ENCODE data around the gene CPLX1. TPM values are rescaled to one million over a fixed set of nuclear protein-coding genes. Genes with fewer than 3 reads are reported as not detected.

CPLX1 gene
- total RNA-seq, 1 experiment from 2014 or later, result 3.5 TPM

DNA sequence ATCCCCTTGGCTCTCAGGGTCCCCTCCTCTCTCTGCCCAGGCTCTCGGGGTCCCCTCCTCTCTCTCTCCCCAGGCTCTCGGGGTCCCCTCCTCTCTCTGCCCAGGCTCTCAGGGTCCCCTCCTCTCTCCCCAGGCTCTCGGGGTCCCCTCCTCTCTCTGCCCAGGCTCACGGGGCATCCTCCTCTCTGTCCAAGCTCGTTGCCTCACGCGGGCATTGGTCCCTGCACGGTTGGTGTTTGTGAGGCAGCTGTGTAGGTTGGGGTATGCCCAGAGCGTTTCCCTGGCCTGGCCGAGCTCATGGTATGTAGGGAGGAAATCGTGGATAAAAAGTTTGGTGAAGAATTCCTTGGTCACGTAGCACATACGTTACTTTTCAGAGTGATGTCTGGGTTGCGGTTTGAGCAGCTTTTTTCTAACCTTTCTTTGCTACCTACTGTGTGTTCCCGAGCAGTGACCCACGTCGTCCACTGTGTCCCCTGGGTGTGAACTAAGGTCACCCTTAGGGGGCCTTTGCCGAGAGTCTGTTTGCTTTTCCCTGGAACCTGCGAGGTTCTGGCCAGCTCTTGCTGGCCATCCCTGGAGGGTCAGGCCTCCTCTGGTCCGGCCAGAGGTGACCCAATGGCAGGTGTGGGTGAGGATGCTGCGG, 83.7 kb downstream of the CPLX1 start:
- H3K4me3 Mint-ChIP-seq, result no peak overlapping the region
- no peak overlapping the region for H3K27ac Mint-ChIP-seq
- ATAC-seq, result peak; percentile 25
- POLR2A ChIA-PET, result no interaction called here
- TF ChIP-seq, protein P1, sequence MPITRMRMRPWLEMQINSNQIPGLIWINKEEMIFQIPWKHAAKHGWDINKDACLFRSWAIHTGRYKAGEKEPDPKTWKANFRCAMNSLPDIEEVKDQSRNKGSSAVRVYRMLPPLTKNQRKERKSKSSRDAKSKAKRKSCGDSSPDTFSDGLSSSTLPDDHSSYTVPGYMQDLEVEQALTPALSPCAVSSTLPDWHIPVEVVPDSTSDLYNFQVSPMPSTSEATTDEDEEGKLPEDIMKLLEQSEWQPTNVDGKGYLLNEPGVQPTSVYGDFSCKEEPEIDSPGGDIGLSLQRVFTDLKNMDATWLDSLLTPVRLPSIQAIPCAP (CRISPR knock-in tag; IDR thresholded peaks at IDR 0.05), result peak; percentile 18; the same call in 1 of the 2 replicates
- TF ChIP-seq, protein P2, sequence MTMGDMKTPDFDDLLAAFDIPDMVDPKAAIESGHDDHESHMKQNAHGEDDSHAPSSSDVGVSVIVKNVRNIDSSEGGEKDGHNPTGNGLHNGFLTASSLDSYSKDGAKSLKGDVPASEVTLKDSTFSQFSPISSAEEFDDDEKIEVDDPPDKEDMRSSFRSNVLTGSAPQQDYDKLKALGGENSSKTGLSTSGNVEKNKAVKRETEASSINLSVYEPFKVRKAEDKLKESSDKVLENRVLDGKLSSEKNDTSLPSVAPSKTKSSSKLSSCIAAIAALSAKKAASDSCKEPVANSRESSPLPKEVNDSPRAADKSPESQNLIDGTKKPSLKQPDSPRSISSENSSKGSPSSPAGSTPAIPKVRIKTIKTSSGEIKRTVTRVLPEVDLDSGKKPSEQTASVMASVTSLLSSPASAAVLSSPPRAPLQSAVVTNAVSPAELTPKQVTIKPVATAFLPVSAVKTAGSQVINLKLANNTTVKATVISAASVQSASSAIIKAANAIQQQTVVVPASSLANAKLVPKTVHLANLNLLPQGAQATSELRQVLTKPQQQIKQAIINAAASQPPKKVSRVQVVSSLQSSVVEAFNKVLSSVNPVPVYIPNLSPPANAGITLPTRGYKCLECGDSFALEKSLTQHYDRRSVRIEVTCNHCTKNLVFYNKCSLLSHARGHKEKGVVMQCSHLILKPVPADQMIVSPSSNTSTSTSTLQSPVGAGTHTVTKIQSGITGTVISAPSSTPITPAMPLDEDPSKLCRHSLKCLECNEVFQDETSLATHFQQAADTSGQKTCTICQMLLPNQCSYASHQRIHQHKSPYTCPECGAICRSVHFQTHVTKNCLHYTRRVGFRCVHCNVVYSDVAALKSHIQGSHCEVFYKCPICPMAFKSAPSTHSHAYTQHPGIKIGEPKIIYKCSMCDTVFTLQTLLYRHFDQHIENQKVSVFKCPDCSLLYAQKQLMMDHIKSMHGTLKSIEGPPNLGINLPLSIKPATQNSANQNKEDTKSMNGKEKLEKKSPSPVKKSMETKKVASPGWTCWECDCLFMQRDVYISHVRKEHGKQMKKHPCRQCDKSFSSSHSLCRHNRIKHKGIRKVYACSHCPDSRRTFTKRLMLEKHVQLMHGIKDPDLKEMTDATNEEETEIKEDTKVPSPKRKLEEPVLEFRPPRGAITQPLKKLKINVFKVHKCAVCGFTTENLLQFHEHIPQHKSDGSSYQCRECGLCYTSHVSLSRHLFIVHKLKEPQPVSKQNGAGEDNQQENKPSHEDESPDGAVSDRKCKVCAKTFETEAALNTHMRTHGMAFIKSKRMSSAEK (CRISPR knock-in tag; IDR thresholded peaks at IDR 0.05; ENCODE audit: borderline replicate concordance), result no peak
- TF ChIP-seq, protein P3, sequence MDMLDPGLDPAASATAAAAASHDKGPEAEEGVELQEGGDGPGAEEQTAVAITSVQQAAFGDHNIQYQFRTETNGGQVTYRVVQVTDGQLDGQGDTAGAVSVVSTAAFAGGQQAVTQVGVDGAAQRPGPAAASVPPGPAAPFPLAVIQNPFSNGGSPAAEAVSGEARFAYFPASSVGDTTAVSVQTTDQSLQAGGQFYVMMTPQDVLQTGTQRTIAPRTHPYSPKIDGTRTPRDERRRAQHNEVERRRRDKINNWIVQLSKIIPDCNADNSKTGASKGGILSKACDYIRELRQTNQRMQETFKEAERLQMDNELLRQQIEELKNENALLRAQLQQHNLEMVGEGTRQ (CRISPR knock-in tag; IDR thresholded peaks at IDR 0.05), result no peak
- no peaks in the 10 kb centered on the region for H3K27me3 Mint-ChIP-seq (ENCODE audit: low read depth)
- H3K4me1 Mint-ChIP-seq, result no peaks in the 10 kb centered on the region
- H3K9me3 Mint-ChIP-seq, result no peaks in the 10 kb centered on the region
- CTCF ChIA-PET, result interaction anchor here (0.6 to 3.6 kb wide), 32 partner anchors 9 to 265 kb away, joined by 3 to 24 read pairs (median 5); partner anchors contain the start of genes ATP5ME, GAK and TMEM175
- DNase-seq (ENCODE audit: low spot score), result no peak
- H3K36me3 Mint-ChIP-seq, result peaks cover 35% of the 10 kb centered on the region

DNA sequence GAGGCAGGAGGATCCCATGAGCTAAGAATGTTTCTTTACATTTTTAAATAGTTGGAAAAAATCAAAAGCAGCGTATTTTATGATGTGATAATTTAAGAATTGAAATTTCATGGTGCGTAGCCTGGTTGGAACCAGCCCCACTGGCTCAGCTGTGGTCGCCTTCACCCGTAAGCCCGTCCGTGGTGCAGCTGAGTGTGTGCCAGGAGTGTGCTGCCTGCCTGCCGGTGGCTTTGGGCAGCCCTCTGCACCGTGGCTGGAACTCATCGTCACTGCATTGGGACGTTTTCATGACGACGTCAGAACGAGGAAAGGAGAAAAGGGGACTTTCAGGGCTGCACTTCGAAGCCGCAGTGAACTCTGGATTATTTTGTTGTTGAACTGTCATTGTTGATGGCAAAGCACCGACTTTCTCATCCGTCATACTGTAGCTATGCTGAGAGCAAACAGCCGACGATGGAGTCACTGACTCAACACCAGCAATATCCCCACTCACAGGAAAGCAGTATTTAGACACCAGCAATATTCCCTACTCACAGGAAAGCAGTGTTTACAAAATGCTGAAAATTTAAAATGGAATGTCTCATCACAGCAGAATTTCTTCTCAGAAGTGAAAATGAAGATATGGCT, 85.2 kb downstream of the CPLX1 start:
- no peaks in the 10 kb centered on the region for H3K27me3 Mint-ChIP-seq (ENCODE audit: low read depth)
- POLR2A ChIA-PET, result interaction anchor here (0.6 kb wide), 1 partner anchor 243 kb away, joined by 7 read pairs; no protein-coding TSS in a partner anchor
- no peak for ATAC-seq

DNA sequence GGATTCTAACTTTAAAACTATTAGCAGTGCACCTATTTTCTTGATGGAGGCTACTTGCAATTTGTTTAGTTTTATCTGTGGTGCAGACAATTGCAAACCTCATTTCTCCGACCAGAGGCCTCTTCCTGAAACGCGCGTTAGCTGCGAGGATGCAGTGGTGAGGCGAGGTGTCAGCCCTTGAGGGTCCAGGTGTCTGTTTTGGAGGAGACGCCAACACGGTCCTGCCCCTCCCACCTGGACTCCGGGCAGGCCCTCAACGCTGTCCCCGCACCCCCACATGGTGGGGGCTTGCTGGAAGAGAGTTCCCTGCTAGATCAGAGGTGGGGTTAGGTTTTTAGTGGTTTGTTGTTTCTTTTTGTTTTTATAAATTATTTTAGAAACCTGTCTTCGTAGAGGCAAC, 85.9 kb downstream of the CPLX1 start:
- peaks cover 42% of the 10 kb centered on the region for H3K36me3 Mint-ChIP-seq
- no peaks in the 10 kb centered on the region for H3K9me3 Mint-ChIP-seq
- no peak for TF ChIP-seq ZNF263 (CRISPR knock-in tag; IDR thresholded peaks at IDR 0.05; ENCODE audit: low read depth)
- TF ChIP-seq, protein P4, sequence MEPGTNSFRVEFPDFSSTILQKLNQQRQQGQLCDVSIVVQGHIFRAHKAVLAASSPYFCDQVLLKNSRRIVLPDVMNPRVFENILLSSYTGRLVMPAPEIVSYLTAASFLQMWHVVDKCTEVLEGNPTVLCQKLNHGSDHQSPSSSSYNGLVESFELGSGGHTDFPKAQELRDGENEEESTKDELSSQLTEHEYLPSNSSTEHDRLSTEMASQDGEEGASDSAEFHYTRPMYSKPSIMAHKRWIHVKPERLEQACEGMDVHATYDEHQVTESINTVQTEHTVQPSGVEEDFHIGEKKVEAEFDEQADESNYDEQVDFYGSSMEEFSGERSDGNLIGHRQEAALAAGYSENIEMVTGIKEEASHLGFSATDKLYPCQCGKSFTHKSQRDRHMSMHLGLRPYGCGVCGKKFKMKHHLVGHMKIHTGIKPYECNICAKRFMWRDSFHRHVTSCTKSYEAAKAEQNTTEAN (CRISPR knock-in tag; IDR thresholded peaks at IDR 0.05), result no peak
- TF ChIP-seq ZNF121 (CRISPR knock-in tag; IDR thresholded peaks at IDR 0.05), result no peak
- no peak for TF ChIP-seq RORB (CRISPR knock-in tag; IDR thresholded peaks at IDR 0.05)
- TF ChIP-seq EMX1 (CRISPR knock-in tag; IDR thresholded peaks at IDR 0.05), result no peak
- TF ChIP-seq, protein P5, sequence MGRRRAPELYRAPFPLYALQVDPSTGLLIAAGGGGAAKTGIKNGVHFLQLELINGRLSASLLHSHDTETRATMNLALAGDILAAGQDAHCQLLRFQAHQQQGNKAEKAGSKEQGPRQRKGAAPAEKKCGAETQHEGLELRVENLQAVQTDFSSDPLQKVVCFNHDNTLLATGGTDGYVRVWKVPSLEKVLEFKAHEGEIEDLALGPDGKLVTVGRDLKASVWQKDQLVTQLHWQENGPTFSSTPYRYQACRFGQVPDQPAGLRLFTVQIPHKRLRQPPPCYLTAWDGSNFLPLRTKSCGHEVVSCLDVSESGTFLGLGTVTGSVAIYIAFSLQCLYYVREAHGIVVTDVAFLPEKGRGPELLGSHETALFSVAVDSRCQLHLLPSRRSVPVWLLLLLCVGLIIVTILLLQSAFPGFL (CRISPR knock-in tag; IDR thresholded peaks at IDR 0.05; ENCODE audit: borderline replicate concordance), result no peak
- TF ChIP-seq CREM (CRISPR knock-in tag; IDR thresholded peaks at IDR 0.05), result no peak
- TF ChIP-seq ESRRA (CRISPR knock-in tag; IDR thresholded peaks at IDR 0.05; ENCODE audit: borderline replicate concordance), result no peak
- no peak for TF ChIP-seq ATF2 (CRISPR knock-in tag; IDR thresholded peaks at IDR 0.05; ENCODE audit: borderline replicate concordance, low read depth)
- no peak for TF ChIP-seq ZNF416 (CRISPR knock-in tag; IDR thresholded peaks at IDR 0.05)

More for the DNA sequence above, 85.2 kb downstream of the CPLX1 start:
- Mint-ChIP-seq H3K4me3 (no peak overlapping the region), H3K4me1 (no peaks in the 10 kb centered on the region), H3K9me3 (no peaks in the 10 kb centered on the region), H3K27ac (no peak overlapping the region), H3K36me3 (peaks cover 35% of the 10 kb centered on the region)
- no peak for TF ChIP-seq RORB (CRISPR knock-in tag; IDR thresholded peaks at IDR 0.05)
- TF ChIP-seq ELF4 (CRISPR knock-in tag; IDR thresholded peaks at IDR 0.05; ENCODE audit: low read depth), result no peak
- TF ChIP-seq TP53 (CRISPR knock-in tag; IDR thresholded peaks at IDR 0.05), result no peak
- no peak for TF ChIP-seq FOXP1 (CRISPR knock-in tag; IDR thresholded peaks at IDR 0.05; ENCODE audit: borderline replicate concordance)
- TF ChIP-seq ZBTB21 (CRISPR knock-in tag; IDR thresholded peaks at IDR 0.05; ENCODE audit: borderline replicate concordance), result no peak
- TF ChIP-seq SMAD3 (CRISPR knock-in tag; IDR thresholded peaks at IDR 0.05; ENCODE audit: borderline replicate concordance), result no peak
- TF ChIP-seq JAZF1 (CRISPR knock-in tag; IDR thresholded peaks at IDR 0.05), result no peak
- TF ChIP-seq, protein P6, sequence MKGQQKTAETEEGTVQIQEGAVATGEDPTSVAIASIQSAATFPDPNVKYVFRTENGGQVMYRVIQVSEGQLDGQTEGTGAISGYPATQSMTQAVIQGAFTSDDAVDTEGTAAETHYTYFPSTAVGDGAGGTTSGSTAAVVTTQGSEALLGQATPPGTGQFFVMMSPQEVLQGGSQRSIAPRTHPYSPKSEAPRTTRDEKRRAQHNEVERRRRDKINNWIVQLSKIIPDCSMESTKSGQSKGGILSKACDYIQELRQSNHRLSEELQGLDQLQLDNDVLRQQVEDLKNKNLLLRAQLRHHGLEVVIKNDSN (CRISPR knock-in tag; IDR thresholded peaks at IDR 0.05), result no peak
- TF ChIP-seq HMGA2 (CRISPR knock-in tag; IDR thresholded peaks at IDR 0.05), result no peak
- no peak for TF ChIP-seq ZNF396 (CRISPR knock-in tag; IDR thresholded peaks at IDR 0.05; ENCODE audit: borderline replicate concordance)
- TF ChIP-seq ZNF671 (CRISPR knock-in tag; IDR thresholded peaks at IDR 0.05), result no peak
- DNase-seq (ENCODE audit: low spot score), result no peak
- CTCF ChIA-PET, result interaction anchor here (0.9 to 3.6 kb wide), 4 partner anchors 17 to 247 kb away, joined by 3 to 21 read pairs (median 8); no protein-coding TSS in a partner anchor

More for the DNA sequence above, 85.9 kb downstream of the CPLX1 start:
- no peak for ATAC-seq
- DNase-seq (ENCODE audit: low spot score), result no peak
- Mint-ChIP-seq H3K27ac (no peak overlapping the region), H3K4me3 (no peak overlapping the region), H3K4me1 (no peaks in the 10 kb centered on the region), H3K27me3 (ENCODE audit: low read depth) (no peaks in the 10 kb centered on the region)
- ChIA-PET POLR2A (interaction anchor here (0.6 kb wide), 1 partner anchor 242 kb away, joined by 7 read pairs; no protein-coding TSS in a partner anchor), CTCF (interaction anchor here (3.2 kb wide), 1 partner anchor 16 kb away, joined by 13 read pairs; no protein-coding TSS in a partner anchor)
